ENCODE measurements around the gene POFUT2. TPM values are rescaled to one million over a fixed set of nuclear protein-coding genes. Genes with fewer than 3 reads are reported as not detected.
A peak's percentile ranks its signal among the peaks of the same experiment; 100 is the strongest.
"Not testable (repeated sequence)": the region's sequence is repeated elsewhere in the genome, so short reads cannot be mapped to it uniquely, and the experiment has no call there.

The POFUT2 gene
- total RNA-seq, 1 donor from 2014 or later: 19.4 TPM

GRCh38 chr21:45325206-45326168, 37.8 kb upstream of the POFUT2 start:
- DNase-seq: no peak

- peak; percentile 54 for DNase-seq
These were observed 37.0 kb upstream of the POFUT2 start for GRCh38 chr21:45324489-45325205.

- no peak for DNase-seq
These were observed 36.0 kb upstream of the POFUT2 start for GRCh38 chr21:45323487-45324311.

- no peak for DNase-seq
These were observed 35.3 kb upstream of the POFUT2 start for GRCh38 chr21:45322960-45323461.

- DNase-seq: no peak
These were observed 34.7 kb upstream of the POFUT2 start for GRCh38 chr21:45322231-45322959.

GRCh38 chr21:45320261-45321025, 32.7 kb upstream of the POFUT2 start:
- DNase-seq: no peak

- peak; percentile 95 for DNase-seq
These were observed 31.9 kb upstream of the POFUT2 start for GRCh38 chr21:45319461-45320211.

GRCh38 chr21:45318556-45319404, 31.1 kb upstream of the POFUT2 start:
- DNase-seq: peak; percentile 92

- no peak for DNase-seq
These were observed 30.5 kb upstream of the POFUT2 start for GRCh38 chr21:45318146-45318555.

GRCh38 chr21:45317398-45318145, 29.9 kb upstream of the POFUT2 start:
- DNase-seq: peak; percentile 91

- DNase-seq: no peak
These were observed 29.2 kb upstream of the POFUT2 start for GRCh38 chr21:45316871-45317397.

- DNase-seq: not testable (repeated sequence)
These were observed 28.2 kb upstream of the POFUT2 start for GRCh38 chr21:45315676-45316470.

- DNase-seq: no peak
These were observed 26.0 kb upstream of the POFUT2 start for GRCh38 chr21:45313682-45314081.

GRCh38 chr21:45313015-45313414, 25.3 kb upstream of the POFUT2 start:
- DNase-seq: no peak

- DNase-seq: no peak
These were observed 24.6 kb upstream of the POFUT2 start for GRCh38 chr21:45312296-45312695.

- no peak for DNase-seq
These were observed 22.8 kb upstream of the POFUT2 start for GRCh38 chr21:45310459-45310858.

GRCh38 chr21:45309987-45310381, 22.3 kb upstream of the POFUT2 start:
- no peak for DNase-seq

All from dermis blood vessel endothelial cell (primary cell).